ENCODE data around the gene RAD52. TPM values are rescaled to one million over a fixed set of nuclear protein-coding genes. Genes with fewer than 3 reads are reported as not detected.
"Not testable (repeated sequence)": the region's sequence is repeated elsewhere in the genome, so short reads cannot be mapped to it uniquely, and the experiment has no call there.

RAD52 gene
- total RNA-seq, 1 donor from 2014 or later, result 23.7 TPM

- no peak for DNase-seq
Observed at GRCh38 chr12:966724-967123, 17.2 kb upstream of the RAD52 start.

- no peak for DNase-seq
Observed at GRCh38 chr12:958588-959123, 9.2 kb upstream of the RAD52 start.

- DNase-seq, result no peak
Observed at GRCh38 chr12:955939-956338, 6.4 kb upstream of the RAD52 start.

GRCh38 chr12:954741-955140, 5.2 kb upstream of the RAD52 start:
- DNase-seq, result no peak

- no peak for DNase-seq
Observed at GRCh38 chr12:953776-954175, 4.3 kb upstream of the RAD52 start.

- no peak for DNase-seq
Observed at GRCh38 chr12:951176-951575, 1.7 kb upstream of the RAD52 start.

GRCh38 chr12:948238-948637, 1.3 kb downstream of the RAD52 start:
- no peak for DNase-seq

GRCh38 chr12:946631-947030, 2.9 kb downstream of the RAD52 start:
- no peak for DNase-seq

GRCh38 chr12:946212-946611, 3.3 kb downstream of the RAD52 start:
- DNase-seq, result no peak

- DNase-seq, result no peak
Observed at GRCh38 chr12:944211-944610, 5.3 kb downstream of the RAD52 start.

GRCh38 chr12:943051-943450, 6.4 kb downstream of the RAD52 start:
- DNase-seq, result no peak

GRCh38 chr12:938810-939209, 10.7 kb downstream of the RAD52 start:
- no peak for DNase-seq

GRCh38 chr12:936377-937345, 12.8 kb downstream of the RAD52 start:
- DNase-seq, result no peak

GRCh38 chr12:935891-936290, 13.6 kb downstream of the RAD52 start:
- DNase-seq, result not testable (repeated sequence)

- DNase-seq, result no peak
Observed at GRCh38 chr12:931591-931990, 17.9 kb downstream of the RAD52 start.

GRCh38 chr12:931060-931459, 18.4 kb downstream of the RAD52 start:
- no peak for DNase-seq

GRCh38 chr12:926641-927040, 22.9 kb downstream of the RAD52 start:
- no peak for DNase-seq

- DNase-seq, result no peak
Observed at GRCh38 chr12:922285-922684, 27.2 kb downstream of the RAD52 start.

- DNase-seq, result no peak
Observed at GRCh38 chr12:920676-921075, 28.8 kb downstream of the RAD52 start.

- DNase-seq, result no peak
Observed at GRCh38 chr12:916712-917445, 32.6 kb downstream of the RAD52 start.

- no peak for DNase-seq
Observed at GRCh38 chr12:916240-916639, 33.3 kb downstream of the RAD52 start.

GRCh38 chr12:915090-915489, 34.4 kb downstream of the RAD52 start:
- no peak for DNase-seq
